H1 (cell line): ENCODE results near the gene HTR3B. TPM values are rescaled to one million over a fixed set of nuclear protein-coding genes. Genes with fewer than 3 reads are reported as not detected.
A peak's percentile ranks its signal among the peaks of the same experiment; 100 is the strongest.

ENCODE experiments used
- CTCF ChIA-PET: fragments of 300-600 bp; sonication (Branson Sonifier 250); formaldehyde crosslinking; loops from one replicate; lab custom pipeline; 2021; ENCODE audit not compliant: partially characterized antibody; lab: Charles Lee
- POLR2A ChIA-PET: fragments of 300-600 bp; sonication (Branson Sonifier 250); formaldehyde crosslinking; loops from one replicate; lab custom pipeline; 2021; ENCODE audit warnings: inconsistent platforms; ENCODE audit not compliant: partially characterized antibody; lab: Charles Lee
- DNase-seq, 2 experiments: peaks; one replicate each; pipeline versions ENCODE4 v3.0.0 to v3.0.0-alpha.2; 2010 to 2022; ENCODE audit warnings: low spot score in 2 of 2, low read depth in 1 of 2, mixed read lengths in 1 of 2
- FAIRE-seq: peaks from 2 replicates; lab custom pipeline; 2011; peaks lifted over from hg19 to GRCh38; lab: Jason Lieb, UNC
- H2AFZ ChIP-seq: 2 replicates; pipeline ENCODE4 v1.8.1; 2012; ENCODE audit warnings: low read length, inconsistent platforms
- H2AK5ac ChIP-seq: 2 replicates; pipeline ENCODE4 v1.6.1; 2013; ENCODE audit warnings: low read depth, low read length
- H2BK120ac ChIP-seq: replicated peaks from 2 replicates; pipeline ENCODE3; 2013; ENCODE audit warnings: low read depth, low read length, inconsistent platforms
- H2BK12ac ChIP-seq: 2 replicates; pipeline ENCODE4 v1.6.1; 2013; ENCODE audit warnings: low read depth, low read length
- H2BK15ac ChIP-seq: 2 replicates; pipeline ENCODE4 v1.6.1; 2013; ENCODE audit warnings: low read length
- H2BK20ac ChIP-seq: 2 replicates; pipeline ENCODE4 v1.6.1; 2013; ENCODE audit warnings: low read length
- H2BK5ac ChIP-seq: 2 replicates; pipeline ENCODE4 v1.6.1; 2013; ENCODE audit warnings: low read depth, low read length
- H3K14ac ChIP-seq: 2 replicates; pipeline ENCODE4 v1.6.1; 2013; ENCODE audit warnings: inconsistent platforms; ENCODE audit not compliant: insufficient read length
- H3K18ac ChIP-seq: 2 replicates; pipeline ENCODE4 v1.6.1; 2013; ENCODE audit warnings: low read length; ENCODE audit errors: extremely low read depth
- H3K23ac ChIP-seq: 2 replicates; pipeline ENCODE4 v1.6.1; 2013; ENCODE audit warnings: inconsistent platforms; ENCODE audit not compliant: insufficient read length
- H3K23me2 ChIP-seq: 2 replicates; pipeline ENCODE4 v1.6.1; 2013; ENCODE audit warnings: low read depth, low read length
- H3K27ac ChIP-seq: 2 replicates; pipeline ENCODE4 v1.6.1; 2011; ENCODE audit warnings: low read depth, low read length, inconsistent platforms
- H3K27me3 ChIP-seq, 4 experiments: replicated peaks in 1 of 4; 1 replicate in 1 of 4; 2 replicates in 3 of 4; pipeline versions ENCODE4 v1.6.1 to v1.8.1; 2011 to 2013; ENCODE audit warnings: low read length in 3 of 4, mild to moderate bottlenecking in 3 of 4, inconsistent platforms in 2 of 4, mixed read lengths in 2 of 4, moderate library complexity in 1 of 4; ENCODE audit not compliant: control insufficient read depth in 3 of 4, insufficient read depth in 3 of 4; ENCODE audit errors: extremely low read depth in 1 of 4
- H3K36me3 ChIP-seq, 4 experiments: 2 replicates each; pipeline versions ENCODE4 v1.6.1 to v1.8.1; 2011 to 2013; ENCODE audit warnings: mild to moderate bottlenecking in 4 of 4, low read length in 3 of 4, moderate library complexity in 2 of 4, control low read depth in 1 of 4, inconsistent platforms in 1 of 4; ENCODE audit not compliant: insufficient read depth in 4 of 4, control insufficient read depth in 2 of 4
- H3K4ac ChIP-seq: replicated peaks from 2 replicates; pipeline ENCODE3; 2013; ENCODE audit warnings: low read length, low read depth, mixed read lengths, inconsistent platforms; ENCODE audit not compliant: insufficient read length
- H3K4me1 ChIP-seq, 4 experiments: replicated peaks in 1 of 4; 1 replicate in 1 of 4; 2 replicates in 3 of 4; pipeline versions ENCODE4 v1.6.1 to v1.8.1; 2011 to 2013; ENCODE audit warnings: low read length in 3 of 4, inconsistent platforms in 2 of 4, mixed read lengths in 1 of 4; ENCODE audit not compliant: insufficient read depth in 4 of 4, control insufficient read depth in 3 of 4
- H3K4me2 ChIP-seq, 2 experiments: 2 replicates each; pipeline versions ENCODE4 v1.6.1 to v1.8.1; 2011 to 2013; ENCODE audit warnings: low read depth in 2 of 2, low read length in 2 of 2, control low read depth in 1 of 2, inconsistent platforms in 1 of 2, mild to moderate bottlenecking in 1 of 2; ENCODE audit not compliant: insufficient read depth in 1 of 2
- H3K4me3 ChIP-seq, 4 experiments: fragments of 200-600, 300-600 bp in 1 of 4; sonication (generic), shearing (Covaris generic), sonication (Bioruptor Twin) in 1 of 4; 2 replicates each; pipeline versions ENCODE4 v1.5.1 to v1.8.1; 2011 to 2016; ENCODE audit warnings: low read length in 4 of 4, low read depth in 3 of 4, control low read depth in 2 of 4, inconsistent platforms in 2 of 4, mild to moderate bottlenecking in 2 of 4, mixed read lengths in 1 of 4, moderate library complexity in 1 of 4; ENCODE audit not compliant: insufficient read depth in 2 of 4; ENCODE audit errors: extremely low read depth in 1 of 4
- H3K56ac ChIP-seq: replicated peaks from 2 replicates; pipeline ENCODE3; 2013; ENCODE audit warnings: low read depth, mild to moderate bottlenecking, mixed read lengths, low read length, inconsistent platforms; ENCODE audit not compliant: insufficient read length
- H3K79me1 ChIP-seq: 2 replicates; pipeline ENCODE4 v1.6.1; 2013; ENCODE audit warnings: low read depth, low read length, control low read depth
- H3K79me2 ChIP-seq, 2 experiments: 2 replicates each; pipeline versions ENCODE4 v1.6.1 to v1.8.1; 2012 to 2013; ENCODE audit warnings: low read length in 2 of 2, mild to moderate bottlenecking in 2 of 2, inconsistent platforms in 1 of 2; ENCODE audit not compliant: insufficient read depth in 2 of 2, control insufficient read depth in 1 of 2
- H3K9ac ChIP-seq, 4 experiments: replicated peaks in 1 of 4; 1 replicate in 1 of 4; 2 replicates in 3 of 4; pipeline versions ENCODE4 v1.6.1 to v1.8.1; 2011 to 2013; ENCODE audit warnings: low read depth in 3 of 4, low read length in 3 of 4, control low read depth in 2 of 4, mild to moderate bottlenecking in 2 of 4, moderate library complexity in 2 of 4, inconsistent platforms in 1 of 4; ENCODE audit errors: extremely low read depth in 1 of 4
- H3K9me3 ChIP-seq, 2 experiments: 2 replicates each; pipeline versions ENCODE4 v1.6.1 to v1.8.1; 2012 to 2013; ENCODE audit warnings: mild to moderate bottlenecking in 2 of 2, moderate library complexity in 2 of 2, control low read depth in 1 of 2, inconsistent platforms in 1 of 2, low read depth in 1 of 2, low read length in 1 of 2, mixed read lengths in 1 of 2; ENCODE audit not compliant: insufficient read depth in 2 of 2
- H4K20me1 ChIP-seq, 2 experiments: replicated peaks in 1 of 2; 2 replicates each; pipeline versions ENCODE3 to v1.8.1; 2011 to 2013; ENCODE audit warnings: inconsistent platforms in 2 of 2, low read length in 2 of 2, mild to moderate bottlenecking in 1 of 2; ENCODE audit not compliant: insufficient read depth in 2 of 2, control insufficient read depth in 1 of 2
- H4K5ac ChIP-seq: 2 replicates; pipeline ENCODE4 v1.6.1; 2013; ENCODE audit warnings: low read length, low read depth, mixed read lengths, inconsistent platforms; ENCODE audit not compliant: insufficient read length
- H4K8ac ChIP-seq: 2 replicates; pipeline ENCODE4 v1.8.0; 2013; ENCODE audit warnings: mild to moderate bottlenecking, moderate library complexity, low read length, inconsistent platforms; ENCODE audit not compliant: insufficient read depth; ENCODE audit errors: extremely low read depth
- H4K91ac ChIP-seq: replicated peaks from 2 replicates; pipeline ENCODE3; 2013; ENCODE audit warnings: low read length, mixed read lengths, inconsistent platforms; ENCODE audit not compliant: insufficient read length
- ASH2L ChIP-seq: fragments of 200-600, 300-600 bp; sonication (generic); IDR thresholded peaks from one replicate; pipeline ENCODE4 v1.7.1; 2017; ENCODE audit warnings: low read length
- E2F6 ChIP-seq: IDR thresholded peaks from 2 replicates; pipeline ENCODE4 v1.6.1; 2012; ENCODE audit warnings: inconsistent platforms
- KDM4A ChIP-seq: IDR thresholded peaks from one replicate; pipeline ENCODE4 v1.7.1; 2012; ENCODE audit warnings: low read depth, mild to moderate bottlenecking, moderate library complexity, low read length, inconsistent platforms; ENCODE audit not compliant: severe bottlenecking
- NANOG ChIP-seq: IDR thresholded peaks from 2 replicates; pipeline ENCODE4 v1.6.1; 2011; ENCODE audit warnings: low read length, low read depth, mild to moderate bottlenecking, inconsistent platforms; ENCODE audit not compliant: insufficient read depth, poor library complexity, severe bottlenecking
- POLR2A ChIP-seq, 2 experiments: IDR thresholded peaks; 1 replicate in 1 of 2; 2 replicates in 1 of 2; pipeline ENCODE4 v1.6.1; 2011; ENCODE audit warnings: low read depth in 2 of 2, low read length in 2 of 2, mild to moderate bottlenecking in 2 of 2; ENCODE audit errors: control extremely low read depth in 1 of 2
- POLR2AphosphoS5 ChIP-seq: IDR thresholded peaks from 2 replicates; pipeline ENCODE4 v1.6.1; 2011; ENCODE audit warnings: low read depth, low read length
- POU5F1 ChIP-seq: IDR thresholded peaks from 2 replicates; pipeline ENCODE4 v1.6.1; 2011; ENCODE audit warnings: low read depth, mild to moderate bottlenecking, low read length, moderate library complexity
- RBBP5 ChIP-seq: IDR thresholded peaks from 2 replicates; pipeline ENCODE4 v1.7.1; 2012; ENCODE audit warnings: low read depth, mild to moderate bottlenecking, inconsistent platforms, low read length, moderate library complexity, borderline replicate concordance
- TCF12 ChIP-seq: IDR thresholded peaks from 2 replicates; pipeline ENCODE4 v1.6.1; 2011; ENCODE audit warnings: low read depth, mild to moderate bottlenecking, low read length
- WGBS, 2 experiments: shearing (Covaris generic) in 1 of 2; methylation state at CpG; one replicate each; pipeline versions ENCODE4 v1.1.6 to v1.1.7; 2013 to 2015; ENCODE audit warnings: low lambda C conversion rate in 2 of 2, mixed read lengths in 2 of 2, inconsistent platforms in 1 of 2, low coverage in 1 of 2, missing lambda C conversion rate in 1 of 2; ENCODE audit not compliant: insufficient replicate concordance in 2 of 2, insufficient coverage in 1 of 2, insufficient read length in 1 of 2; ENCODE audit errors: extremely low coverage in 1 of 2, missing lambda C conversion rate in 1 of 2; 5-methylcytosine and 5-hydroxymethylcytosine counted together
- polyA plus RNA-seq, 7 experiments: library from polyadenylated mRNA; depleted of rRNA in 3 of 7; stranded (reverse) in 5 of 7; unstranded in 2 of 7; fragments of >200 nt in 5 of 7; fragments of 200-250 nt in 2 of 7; gene quantifications; 1 replicate in 5 of 7; 2 replicates in 1 of 7; 4 replicates in 1 of 7; pipeline versions ENCODE4 v1.2.1 to v1.2.3, GENCODE V29; 2011 to 2013; ENCODE audit warnings: missing spikeins in 2 of 7, mixed read lengths in 2 of 7
- total RNA-seq: library from RNA; stranded (reverse); fragmentation: NEBNext Ultra II Directional; extraction: Animal tissue kit (Norgen Biotek cat#: 25700); gene quantifications from 2 replicates; pipeline ENCODE4 v1.2.1, GENCODE V29; 2021

HTR3B gene
- total and polyA plus RNA-seq, 2 of the 8 experiments (the other 6 are each of a cell fraction or from before 2014, with no cell fraction given), result not detected

- no peak for FAIRE-seq
- Histone ChIP-seq H3K36me3 (peaks cover 0 to 9% (median 0%) of the 10 kb centered on the region in 4 experiments; a peak in 2 of 8 replicates), H3K79me1 (peaks cover 4% of the 10 kb centered on the region; the same call in 1 of the 2 replicates), H4K20me1 (peaks cover 5 to 9% of the 10 kb centered on the region in 2 experiments), H2BK5ac (peak overlapping the region; percentile 84), H2AK5ac (0 out of 2 replicates have a peak overlapping the region, but pooled peaks have one; percentile 32), H4K91ac (peak overlapping the region; percentile 32), H2BK12ac (peak overlapping the region; percentile 86), H2AFZ (no peak overlapping the region), H2BK120ac (no peak overlapping the region), H2BK20ac (0 out of 2 replicates have a peak overlapping the region, but pooled peaks have one; percentile 29), H3K56ac (no peak overlapping the region), H3K14ac (no peak overlapping the region), H3K4me2 (peak overlapping the region; percentile 70 to 71), H2BK15ac (peak overlapping the region; percentile 72; the same call in 1 of the 2 replicates), H3K18ac (peak overlapping the region; percentile 51; the same call in 1 of the 2 replicates), H3K4me3 (peak overlapping the region; percentile 37 to 58 (median 44)), H3K79me2 (peaks cover 5 to 39% of the 10 kb centered on the region in 2 experiments), H3K23ac (no peak overlapping the region), H3K4me1 (peaks cover 4 to 8% (median 5%) of the 10 kb centered on the region in 4 experiments; a peak in 4 of 7 replicates), H3K23me2 (peaks cover 10% of the 10 kb centered on the region), H3K9ac (peak overlapping the region in 3 of 4 experiments; percentile 35 to 64 (median 58); a peak in 6 of 7 replicates), H3K27me3 (no peaks in the 10 kb centered on the region), H3K9me3 (no peaks in the 10 kb centered on the region; a peak in 1 of 4 replicates), H4K8ac (peak overlapping the region; percentile 94), H3K4ac (no peak overlapping the region), H3K27ac (peak overlapping the region; percentile 83; the same call in 1 of the 2 replicates), H4K5ac (no peak overlapping the region)
- no peak for TF ChIP-seq KDM4A
- no peak for TF ChIP-seq E2F6
- no peak for TF ChIP-seq POLR2A (IDR thresholded peaks at IDR 0.05; ENCODE audit: control extremely low read depth in 1 of 2, low read depth in 2 of 2, low read length in 2 of 2)
- TF ChIP-seq NANOG, result no peak
- TF ChIP-seq POU5F1, result no peak
- no peak for TF ChIP-seq RBBP5
- no peak for TF ChIP-seq TCF12
- no peak for TF ChIP-seq POLR2AphosphoS5
- TF ChIP-seq ASH2L, result no peak
- CTCF ChIA-PET, result no interaction called here
- DNase-seq, result no peak
- 88% methylated on average over 21 of the region's 24 CpGs; no CpG with 5 or more reads in 1 of the 2 experiments for WGBS, 2 experiments
- POLR2A ChIA-PET, result interaction anchor here (0.7 to 8.0 kb wide), 11 partner anchors 8 to 116 kb away, joined by 3 to 91 read pairs (median 3); no protein-coding TSS in a partner anchor
Measured at GRCh38 chr11:113876074-113876797, 28.4 kb upstream of the HTR3B start.
